ENCODE measurements around the gene ZP4. TPM values are rescaled to one million over a fixed set of nuclear protein-coding genes. Genes with fewer than 3 reads are reported as not detected.

The ZP4 gene, protein sequence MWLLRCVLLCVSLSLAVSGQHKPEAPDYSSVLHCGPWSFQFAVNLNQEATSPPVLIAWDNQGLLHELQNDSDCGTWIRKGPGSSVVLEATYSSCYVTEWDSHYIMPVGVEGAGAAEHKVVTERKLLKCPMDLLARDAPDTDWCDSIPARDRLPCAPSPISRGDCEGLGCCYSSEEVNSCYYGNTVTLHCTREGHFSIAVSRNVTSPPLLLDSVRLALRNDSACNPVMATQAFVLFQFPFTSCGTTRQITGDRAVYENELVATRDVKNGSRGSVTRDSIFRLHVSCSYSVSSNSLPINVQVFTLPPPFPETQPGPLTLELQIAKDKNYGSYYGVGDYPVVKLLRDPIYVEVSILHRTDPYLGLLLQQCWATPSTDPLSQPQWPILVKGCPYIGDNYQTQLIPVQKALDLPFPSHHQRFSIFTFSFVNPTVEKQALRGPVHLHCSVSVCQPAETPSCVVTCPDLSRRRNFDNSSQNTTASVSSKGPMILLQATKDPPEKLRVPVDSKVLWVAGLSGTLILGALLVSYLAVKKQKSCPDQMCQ
- total RNA-seq = not detected

DNA sequence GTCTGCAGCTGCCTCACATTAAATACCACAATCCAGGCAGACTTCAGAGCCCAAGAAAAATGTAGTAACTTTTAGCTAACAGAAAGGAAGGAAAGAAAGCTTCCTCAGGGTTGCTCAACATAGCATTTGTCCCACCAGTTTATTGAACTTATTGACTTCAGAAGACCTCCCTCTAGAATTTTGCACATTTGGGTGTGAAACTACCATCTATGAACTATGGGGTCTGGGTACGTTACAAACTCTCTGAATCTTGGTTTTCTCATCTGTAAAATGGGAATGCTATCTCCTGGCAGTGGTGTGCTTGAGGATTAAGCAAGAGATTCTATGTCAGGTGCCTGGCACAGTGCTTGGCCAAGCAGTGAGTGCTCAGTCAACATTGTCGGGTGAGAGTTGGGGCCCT, at the start of gene ZP4:
ZP4 (minus strand) TSS at position 101 of the 400 bp plus-strand sequence. CDS start 287 bp downstream, outside the sequence.
- CTCF ChIA-PET = no interaction called here
- H3K4me1 Mint-ChIP-seq (ENCODE audit: low read depth) = no peaks in the 10 kb centered on the region
- no peaks in the 10 kb centered on the region for H3K27me3 Mint-ChIP-seq
- POLR2A ChIA-PET = no interaction called here
- H3K9me3 Mint-ChIP-seq = no peaks in the 10 kb centered on the region
- H3K4me3 Mint-ChIP-seq = no peak within 1 kb of the TSS
- no peaks in the 10 kb centered on the region for H3K36me3 Mint-ChIP-seq
- DNase-seq = no peak
- intact Hi-C loops (cut with micrococcal nuclease) = no loop called here
- no peak within 1 kb of the TSS for H3K27ac Mint-ChIP-seq

- no peak overlapping the region for H3K27ac Mint-ChIP-seq
- POLR2A ChIA-PET = no interaction called here
- intact Hi-C loops (cut with micrococcal nuclease) = no loop called here
- H3K36me3 Mint-ChIP-seq = no peaks in the 10 kb centered on the region
- H3K9me3 Mint-ChIP-seq = peaks cover 3% of the 10 kb centered on the region
- no peaks in the 10 kb centered on the region for H3K27me3 Mint-ChIP-seq
- CTCF ChIA-PET = interaction anchor here (1.1 kb wide), 1 partner anchor 21 kb away, joined by 3 read pairs; no protein-coding TSS in a partner anchor
- no peak for DNase-seq
- no peaks in the 10 kb centered on the region for H3K4me1 Mint-ChIP-seq (ENCODE audit: low read depth)
- H3K4me3 Mint-ChIP-seq = no peak overlapping the region
Measured at GRCh38 chr1:237938553-237938952, 47.8 kb upstream of the ZP4 start.

- Mint-ChIP-seq H3K4me3 (no peak overlapping the region), H3K4me1 (ENCODE audit: low read depth) (no peaks in the 10 kb centered on the region), H3K27ac (no peak overlapping the region), H3K9me3 (peaks cover 3% of the 10 kb centered on the region), H3K36me3 (no peaks in the 10 kb centered on the region), H3K27me3 (no peaks in the 10 kb centered on the region)
- intact Hi-C loops (cut with micrococcal nuclease) = no loop called here
- CTCF ChIA-PET = no interaction called here
- no peak for DNase-seq
- POLR2A ChIA-PET = no interaction called here
Measured at GRCh38 chr1:237938068-237938467, 47.3 kb upstream of the ZP4 start.

- Mint-ChIP-seq H3K36me3 (no peaks in the 10 kb centered on the region), H3K27ac (no peak overlapping the region), H3K27me3 (no peaks in the 10 kb centered on the region), H3K4me1 (ENCODE audit: low read depth) (no peaks in the 10 kb centered on the region), H3K9me3 (no peaks in the 10 kb centered on the region), H3K4me3 (no peak overlapping the region)
- intact Hi-C loops (cut with micrococcal nuclease) = no loop called here
- DNase-seq = no peak
- POLR2A ChIA-PET = no interaction called here
- CTCF ChIA-PET = no interaction called here
Measured at GRCh38 chr1:237932816-237933215, 42.1 kb upstream of the ZP4 start.

DNA sequence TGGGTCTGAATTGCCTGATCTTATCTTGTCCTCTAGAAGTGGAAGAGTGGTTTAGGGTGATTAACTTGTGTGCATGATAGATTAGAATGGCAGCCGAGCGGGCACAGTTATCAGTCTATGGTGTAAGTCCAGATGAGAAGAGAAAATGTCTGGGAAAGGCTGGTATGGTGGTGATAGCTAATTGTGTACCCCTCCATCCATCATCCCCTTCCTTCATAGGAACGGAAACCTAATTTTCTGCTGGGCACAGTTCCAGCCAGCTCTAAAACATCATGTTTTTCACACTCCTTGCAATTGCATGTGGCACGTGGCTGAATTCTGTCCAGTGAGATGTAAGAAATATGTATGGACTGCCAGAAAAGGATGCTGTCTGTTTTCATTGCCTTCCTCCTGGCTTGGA, 40.9 kb upstream of the ZP4 start:
- intact Hi-C loops (cut with micrococcal nuclease) = no loop called here
- no peak for DNase-seq
- no peaks in the 10 kb centered on the region for H3K27me3 Mint-ChIP-seq
- no peaks in the 10 kb centered on the region for H3K36me3 Mint-ChIP-seq
- no peaks in the 10 kb centered on the region for H3K4me1 Mint-ChIP-seq (ENCODE audit: low read depth)
- H3K9me3 Mint-ChIP-seq = no peaks in the 10 kb centered on the region
- POLR2A ChIA-PET = no interaction called here
- no peak overlapping the region for H3K27ac Mint-ChIP-seq
- CTCF ChIA-PET = interaction anchor here (0.6 kb wide), 1 partner anchor 140 kb away, joined by 3 read pairs; no protein-coding TSS in a partner anchor
- H3K4me3 Mint-ChIP-seq = no peak overlapping the region

GRCh38 chr1:237927198-237927597, 36.5 kb upstream of the ZP4 start:
- no peak overlapping the region for H3K27ac Mint-ChIP-seq
- ChIA-PET POLR2A (no interaction called here), CTCF (no interaction called here)
- no peaks in the 10 kb centered on the region for H3K9me3 Mint-ChIP-seq
- H3K27me3 Mint-ChIP-seq = no peaks in the 10 kb centered on the region
- DNase-seq = no peak
- no peak overlapping the region for H3K4me3 Mint-ChIP-seq
- no peaks in the 10 kb centered on the region for H3K4me1 Mint-ChIP-seq (ENCODE audit: low read depth)
- intact Hi-C loops (cut with micrococcal nuclease) = no loop called here
- H3K36me3 Mint-ChIP-seq = no peaks in the 10 kb centered on the region

DNA sequence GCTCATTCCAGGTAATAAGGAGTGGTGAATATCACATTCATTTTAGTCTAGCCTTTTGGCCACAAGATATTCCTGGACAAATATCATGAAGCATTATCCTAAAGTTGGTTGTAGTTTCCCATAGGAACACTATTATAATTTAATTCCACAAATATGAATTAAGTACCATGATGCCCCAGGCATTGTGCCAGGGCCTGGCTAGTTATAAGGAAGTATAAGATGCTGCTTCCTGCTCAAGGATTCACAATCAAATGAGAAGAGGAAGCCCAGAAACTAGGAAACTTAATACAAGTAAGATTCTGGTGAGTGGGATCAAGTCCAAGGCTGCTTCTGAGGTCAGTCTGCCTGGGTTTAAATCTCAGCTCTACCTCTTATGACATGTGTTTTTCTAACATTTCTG, 30.6 kb upstream of the ZP4 start:
- H3K36me3 Mint-ChIP-seq = no peaks in the 10 kb centered on the region
- no peaks in the 10 kb centered on the region for H3K4me1 Mint-ChIP-seq (ENCODE audit: low read depth)
- H3K27me3 Mint-ChIP-seq = no peaks in the 10 kb centered on the region
- H3K27ac Mint-ChIP-seq = no peak overlapping the region
- ChIA-PET CTCF (no interaction called here), POLR2A (no interaction called here)
- DNase-seq = no peak
- intact Hi-C loops (cut with micrococcal nuclease) = no loop called here
- peaks cover 6% of the 10 kb centered on the region for H3K9me3 Mint-ChIP-seq
- no peak overlapping the region for H3K4me3 Mint-ChIP-seq

DNA sequence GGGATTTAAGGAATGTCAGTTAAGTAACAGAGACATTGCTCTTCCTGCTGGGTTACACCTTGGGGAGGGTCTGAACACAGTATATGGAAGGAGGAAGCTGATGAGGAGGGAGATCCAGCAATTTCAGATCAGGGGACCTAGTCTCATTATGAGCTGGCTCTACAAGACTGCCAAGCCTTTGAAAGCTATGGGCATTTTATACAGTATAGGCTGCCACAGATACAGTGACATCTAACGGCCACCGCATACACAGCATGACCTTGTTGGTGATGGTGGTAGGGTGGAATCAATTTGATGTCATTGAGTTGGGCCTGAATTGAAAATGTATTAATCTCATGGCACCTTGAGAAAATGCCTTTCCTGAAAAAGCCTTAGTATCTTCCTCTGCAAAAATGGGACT, 22.6 kb upstream of the ZP4 start:
- CTCF ChIA-PET = no interaction called here
- Mint-ChIP-seq H3K4me1 (ENCODE audit: low read depth) (no peaks in the 10 kb centered on the region), H3K4me3 (no peak overlapping the region), H3K9me3 (peaks cover 20% of the 10 kb centered on the region), H3K27me3 (no peaks in the 10 kb centered on the region), H3K27ac (no peak overlapping the region), H3K36me3 (no peaks in the 10 kb centered on the region)
- intact Hi-C loops (cut with micrococcal nuclease) = no loop called here
- no peak for DNase-seq
- POLR2A ChIA-PET = no interaction called here

DNA sequence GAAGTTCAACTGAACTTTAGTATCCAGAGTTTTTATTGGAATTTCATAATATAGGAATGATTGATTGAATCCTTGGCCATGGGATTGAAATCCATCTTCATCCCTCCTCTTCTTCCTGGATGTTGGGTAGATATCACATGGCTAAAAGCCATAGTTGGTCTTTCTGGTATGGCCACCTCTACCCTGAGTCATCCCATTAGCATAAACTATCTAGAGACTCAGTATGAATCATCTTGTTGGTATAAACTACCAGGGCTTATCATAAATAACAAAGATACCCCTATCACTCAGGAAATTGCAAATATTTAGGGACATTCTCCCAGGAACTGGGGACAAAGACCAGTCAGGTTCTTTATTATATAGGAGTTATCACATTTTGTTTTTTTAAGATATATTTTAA, 21.2 kb upstream of the ZP4 start:
- Mint-ChIP-seq H3K9me3 (peaks cover 17% of the 10 kb centered on the region), H3K4me1 (ENCODE audit: low read depth) (no peaks in the 10 kb centered on the region), H3K4me3 (no peak overlapping the region), H3K27ac (no peak overlapping the region), H3K36me3 (no peaks in the 10 kb centered on the region), H3K27me3 (no peaks in the 10 kb centered on the region)
- DNase-seq = no peak
- ChIA-PET CTCF (no interaction called here), POLR2A (no interaction called here)
- intact Hi-C loops (cut with micrococcal nuclease) = no loop called here

GRCh38 chr1:237910834-237911233, 20.1 kb upstream of the ZP4 start:
- Mint-ChIP-seq H3K27me3 (no peaks in the 10 kb centered on the region), H3K4me1 (ENCODE audit: low read depth) (no peaks in the 10 kb centered on the region)
- intact Hi-C loops (cut with micrococcal nuclease) = no loop called here

GRCh38 chr1:237903961-237904360, 13.2 kb upstream of the ZP4 start:
- Mint-ChIP-seq H3K4me3 (no peak overlapping the region), H3K27me3 (no peaks in the 10 kb centered on the region), H3K27ac (no peak overlapping the region), H3K4me1 (ENCODE audit: low read depth) (no peaks in the 10 kb centered on the region), H3K9me3 (no peaks in the 10 kb centered on the region), H3K36me3 (no peaks in the 10 kb centered on the region)
- intact Hi-C loops (cut with micrococcal nuclease) = no loop called here
- DNase-seq = no peak
- ChIA-PET POLR2A (no interaction called here), CTCF (no interaction called here)

More at GRCh38 chr1:237910834-237911233, 20.1 kb upstream of the ZP4 start:
- H3K9me3 Mint-ChIP-seq = peaks cover 11% of the 10 kb centered on the region
- H3K27ac Mint-ChIP-seq = no peak overlapping the region
- ChIA-PET POLR2A (no interaction called here), CTCF (no interaction called here)
- no peak overlapping the region for H3K4me3 Mint-ChIP-seq
- no peaks in the 10 kb centered on the region for H3K36me3 Mint-ChIP-seq
- no peak for DNase-seq

DNA sequence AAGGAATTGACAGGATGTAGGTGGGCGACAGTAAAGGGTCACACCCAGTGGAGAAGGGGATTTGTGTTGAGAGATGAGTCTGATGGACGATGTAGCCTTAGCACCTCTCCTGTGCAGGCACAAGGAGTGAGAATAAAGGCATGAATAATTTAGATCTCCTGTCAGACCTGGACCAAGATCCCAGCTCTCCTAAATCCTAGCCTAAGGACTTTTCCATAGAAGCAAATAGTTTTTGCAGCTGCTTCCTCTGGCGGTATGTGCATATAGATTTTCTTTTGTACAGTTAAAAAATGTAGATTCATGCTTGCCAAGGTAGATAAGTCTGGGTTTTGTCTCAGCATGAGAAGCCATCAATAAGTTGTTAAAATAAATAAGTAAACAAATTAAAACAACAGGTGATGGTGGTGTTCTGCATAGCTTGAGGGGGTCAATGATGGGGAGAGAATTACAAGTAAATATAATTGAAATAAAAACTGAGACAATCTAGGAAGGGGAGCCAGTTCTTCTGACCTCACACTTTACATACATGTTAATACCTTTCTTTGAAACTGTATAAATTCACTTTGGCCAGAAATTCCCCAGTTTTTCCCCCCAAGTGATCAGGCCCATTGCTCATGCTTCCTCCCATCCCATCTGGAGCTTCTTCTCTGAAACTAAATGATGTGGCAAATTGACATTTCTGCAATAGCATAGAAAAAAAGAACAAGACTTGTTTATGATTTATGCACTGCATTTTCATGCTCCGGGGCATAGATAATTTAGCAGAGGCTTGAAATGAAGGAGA, 12.4 kb upstream of the ZP4 start:
- CTCF ChIA-PET = no interaction called here
- H3K4me3 Mint-ChIP-seq = no peak overlapping the region
- no peaks in the 10 kb centered on the region for H3K27me3 Mint-ChIP-seq
- no peaks in the 10 kb centered on the region for H3K4me1 Mint-ChIP-seq (ENCODE audit: low read depth)
- H3K27ac Mint-ChIP-seq = no peak overlapping the region
- no peak for DNase-seq
- H3K9me3 Mint-ChIP-seq = no peaks in the 10 kb centered on the region
- intact Hi-C loops (cut with micrococcal nuclease) = no loop called here
- POLR2A ChIA-PET = no interaction called here
- no peaks in the 10 kb centered on the region for H3K36me3 Mint-ChIP-seq
